GM18519 (cell line): ENCODE results near the gene RASAL2.
A peak's percentile ranks its signal among the peaks of the same experiment; 100 is the strongest.
"Not testable (repeated sequence)": the region's sequence is repeated elsewhere in the genome, so short reads cannot be mapped to it uniquely, and the experiment has no call there.

Experiments used
- ATAC-seq: cut with Tn5 transposase; IDR thresholded peaks from one replicate; pipeline ENCODE4 v1.9.1; 2021; ENCODE audit warnings: mild to moderate bottlenecking, moderate library complexity; ENCODE audit not compliant: unreplicated experiment, low FRiP score

RASAL2 gene

DNA sequence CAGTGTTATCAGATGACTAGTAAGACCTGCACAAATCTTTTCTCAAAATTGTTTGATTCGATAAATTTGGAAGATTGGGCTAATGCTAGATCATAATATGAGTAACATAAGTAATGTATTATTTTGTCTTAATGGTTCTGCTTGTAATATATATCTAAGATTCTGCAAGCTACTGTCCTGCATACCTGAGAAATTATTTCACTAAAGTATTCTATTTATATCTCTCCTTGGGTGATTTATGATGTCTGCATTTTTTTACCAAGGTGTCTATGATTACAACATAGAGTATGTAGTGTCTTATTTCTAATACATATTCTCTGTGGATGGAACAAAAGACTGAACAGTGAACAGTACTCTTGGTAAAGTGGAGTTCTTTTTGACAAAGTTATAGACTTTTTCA is 236.2 kb downstream of the RASAL2 start:
- ATAC-seq = no peak

DNA sequence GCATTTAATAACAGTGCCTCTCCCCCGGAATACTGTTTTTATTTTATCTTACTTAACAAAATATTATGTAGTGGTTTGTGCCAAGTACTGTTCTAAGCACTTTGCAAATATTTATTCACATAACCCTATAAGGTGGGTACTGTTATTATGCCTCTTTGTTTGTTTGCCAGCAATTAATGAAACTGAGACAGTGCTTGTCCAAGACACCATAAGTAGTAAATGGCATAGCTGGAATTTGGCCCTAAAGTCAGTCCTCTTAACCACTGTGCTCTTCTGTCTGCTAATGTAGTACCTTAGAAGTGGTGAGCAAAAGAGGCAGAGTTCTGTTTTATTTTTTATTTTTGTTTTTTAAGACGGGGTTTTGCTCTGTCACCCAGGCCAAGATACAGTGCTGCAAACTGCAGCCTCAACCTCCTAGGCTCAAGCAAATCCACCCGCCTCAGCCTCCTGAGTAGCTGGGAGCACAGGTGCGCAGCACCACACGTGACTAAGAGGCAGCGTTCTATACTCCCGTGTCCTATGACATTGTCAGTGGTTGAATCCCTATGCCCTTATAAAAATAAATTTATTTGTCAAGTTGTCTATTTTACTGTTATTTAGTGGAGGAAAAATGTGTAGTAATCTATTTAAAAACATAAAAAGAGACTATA is 237.1 kb downstream of the RASAL2 start:
- no peak for ATAC-seq

DNA sequence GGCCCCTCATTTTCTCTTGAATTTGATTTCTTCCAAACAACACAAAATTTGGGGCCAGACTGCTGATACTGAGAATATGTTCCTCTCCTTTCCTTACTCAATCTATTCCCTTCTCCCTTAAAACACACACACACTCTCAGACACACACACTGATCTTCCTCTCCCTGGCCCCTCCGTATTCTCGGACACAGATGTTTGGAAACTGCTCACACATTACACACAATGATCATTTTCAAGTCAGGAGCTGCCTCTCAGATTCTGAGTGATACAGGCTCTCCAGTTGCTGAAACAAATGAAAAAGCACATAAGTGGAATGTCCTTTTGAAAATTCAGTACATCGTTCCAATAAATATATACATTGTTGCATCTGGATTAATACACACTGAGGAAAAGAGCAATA is 241.5 kb downstream of the RASAL2 start:
- no peak for ATAC-seq

DNA sequence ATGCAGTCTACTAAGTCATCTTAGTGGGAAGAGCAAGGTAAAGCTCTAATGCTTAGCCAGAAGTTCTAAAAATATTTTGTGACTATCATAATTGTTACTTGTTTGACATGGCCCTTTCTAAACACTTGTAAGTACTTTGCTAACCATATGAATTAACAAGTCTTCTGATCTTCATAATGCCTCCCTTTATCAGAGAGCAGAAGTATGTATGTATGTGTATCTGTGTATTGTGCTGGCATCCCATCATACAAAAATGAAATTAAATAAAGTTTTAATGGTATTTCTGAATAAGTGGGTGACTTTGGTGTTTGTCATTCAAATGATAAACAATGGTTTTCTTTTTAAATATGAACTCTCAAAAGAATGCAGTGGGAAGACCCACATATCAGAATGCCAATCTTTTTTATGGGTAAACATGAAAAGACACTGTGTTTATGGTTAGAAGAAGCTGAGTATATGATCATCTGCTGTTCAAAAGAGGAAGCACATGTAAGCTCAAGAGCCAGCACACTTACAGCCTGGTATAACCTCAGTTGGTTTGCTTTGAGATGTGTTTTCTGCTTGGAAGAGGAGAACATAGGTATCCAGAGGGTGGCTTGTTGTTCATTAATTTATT is 243.3 kb downstream of the RASAL2 start:
- no peak for ATAC-seq

DNA sequence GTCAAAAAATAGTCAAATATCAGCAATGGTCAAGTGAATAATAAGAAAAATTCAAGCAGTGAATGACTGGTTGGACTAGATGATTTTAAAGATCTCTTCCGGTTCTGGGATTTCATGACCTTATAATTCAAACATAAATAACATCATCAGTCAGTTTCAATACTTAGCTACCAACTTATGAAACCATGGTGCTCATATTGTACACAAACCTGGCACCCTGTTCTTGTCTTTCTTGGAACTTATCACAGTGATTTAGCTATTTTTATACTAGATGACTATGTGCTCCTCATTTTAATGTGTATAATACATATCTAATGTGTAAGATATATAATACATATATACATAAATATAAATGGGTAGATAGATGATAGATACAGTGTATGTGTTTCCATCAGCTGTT is 245.9 kb downstream of the RASAL2 start:
- no peak for ATAC-seq

DNA sequence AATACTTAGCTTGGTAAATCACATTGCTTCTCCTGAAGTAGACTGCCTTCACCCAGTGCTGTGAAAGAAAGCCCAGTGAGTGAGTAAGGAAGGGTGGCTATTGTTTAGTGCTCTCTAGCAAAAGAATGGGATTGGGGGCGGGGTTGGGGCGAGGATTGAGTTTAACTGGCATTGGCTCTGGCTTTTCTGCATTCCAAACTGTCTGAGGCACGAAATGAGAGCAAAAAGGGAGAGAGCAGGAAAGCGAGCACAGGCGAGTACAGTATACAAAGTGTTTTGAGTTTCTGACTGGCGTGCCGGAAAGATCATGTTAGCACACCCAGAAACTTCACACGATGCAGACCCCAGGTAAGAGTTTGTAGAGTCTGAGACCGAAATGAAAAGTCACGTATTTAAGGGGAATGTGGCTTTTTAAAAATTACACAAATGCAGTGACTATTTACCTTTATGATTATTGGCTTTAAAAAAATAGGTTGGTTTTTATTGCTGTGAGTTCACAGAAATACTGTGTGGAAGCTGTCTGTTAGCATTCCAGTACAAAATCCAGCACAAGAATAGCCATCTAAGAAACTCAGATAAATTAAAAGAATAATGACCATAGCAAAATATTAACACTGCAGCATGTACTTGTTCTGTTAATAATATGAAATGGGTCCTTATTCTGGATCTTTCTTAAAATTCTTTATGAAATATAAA is 247.5 kb downstream of the RASAL2 start:
- ATAC-seq = no peak

DNA sequence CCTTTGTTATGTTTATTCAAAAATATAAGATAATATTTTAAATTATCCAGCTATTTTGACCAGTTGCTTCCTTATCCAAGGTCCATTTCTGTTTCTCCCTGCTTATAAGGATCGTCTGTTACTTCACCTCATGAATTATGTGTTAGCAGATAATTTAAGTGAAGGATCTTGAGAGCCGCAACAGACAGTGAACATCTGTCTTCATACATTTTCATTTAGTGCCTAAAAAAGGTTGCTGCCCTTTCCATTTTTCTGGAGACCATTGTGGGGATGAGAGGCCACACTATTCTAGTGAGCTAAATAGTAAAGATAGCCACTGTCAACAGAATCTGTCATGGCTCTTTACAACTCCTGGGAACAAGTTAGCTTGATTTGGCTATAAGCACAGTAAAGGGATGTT is 248.8 kb downstream of the RASAL2 start:
- no peak for ATAC-seq

DNA sequence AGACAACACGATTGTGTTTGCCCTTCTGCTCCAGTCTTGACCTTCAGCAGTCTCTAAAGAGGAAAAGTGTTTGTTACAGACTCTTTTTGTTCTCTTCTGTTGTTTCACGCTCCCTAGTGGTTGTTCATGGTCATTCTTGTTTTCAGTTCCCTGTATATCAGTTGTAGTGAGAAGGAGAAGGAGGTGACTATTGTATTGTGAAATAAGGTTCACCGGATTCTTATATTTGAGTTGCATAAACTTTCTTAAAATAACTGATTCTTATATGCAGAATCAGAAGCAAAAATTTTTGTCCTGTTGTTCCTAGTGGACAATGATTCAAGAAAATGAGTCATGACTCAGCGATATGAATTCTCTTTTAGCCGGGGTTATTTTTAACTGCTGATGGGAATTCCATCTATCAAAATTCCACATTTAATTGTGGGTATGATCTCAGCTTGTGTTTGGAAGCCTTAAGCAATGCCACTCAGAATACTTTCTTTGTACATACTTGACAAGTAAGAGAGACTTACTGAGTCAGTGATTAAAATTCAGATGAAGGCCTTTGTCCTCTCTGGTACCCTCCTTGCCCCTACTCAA is 250.7 kb downstream of the RASAL2 start:
- ATAC-seq = peak; percentile 64

DNA sequence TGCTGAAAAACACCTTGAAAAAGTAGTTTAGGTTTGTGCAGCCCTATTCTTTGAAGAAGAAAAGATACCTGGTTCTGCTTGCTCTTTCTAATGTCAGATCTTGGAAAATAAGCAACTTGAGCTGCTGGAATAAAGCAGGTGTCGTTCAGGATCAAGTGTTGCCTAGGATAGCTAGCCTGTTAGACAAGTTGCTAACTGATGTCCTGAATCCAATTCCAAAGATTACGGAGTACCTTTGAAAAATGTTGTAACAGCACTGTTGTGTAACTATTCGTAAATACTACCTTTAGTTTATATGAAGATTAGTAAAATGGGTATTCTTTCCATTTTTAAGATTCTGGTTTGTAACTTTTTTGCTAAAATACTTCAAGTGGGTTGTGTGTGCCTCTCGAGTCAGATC is 251.3 kb downstream of the RASAL2 start:
- no peak for ATAC-seq

DNA sequence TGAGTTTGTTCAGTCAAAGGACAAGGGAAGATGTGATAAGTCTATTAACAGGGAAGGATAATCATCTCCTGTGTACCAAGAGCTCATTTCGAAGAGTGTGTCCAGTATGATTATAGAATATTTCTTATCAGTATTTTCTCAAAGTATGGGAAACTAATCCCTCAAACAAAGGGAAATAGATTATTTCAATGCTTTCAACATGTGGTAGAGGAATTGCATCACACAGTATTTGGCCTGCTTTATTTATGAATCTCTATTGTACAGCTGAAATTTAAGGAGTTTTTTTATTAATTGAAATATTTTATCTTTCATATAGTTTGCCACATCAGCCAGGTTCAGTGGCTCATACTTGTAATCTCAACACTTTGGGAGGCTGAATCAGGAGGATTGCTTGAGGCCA is 251.9 kb downstream of the RASAL2 start:
- ATAC-seq = no peak

DNA sequence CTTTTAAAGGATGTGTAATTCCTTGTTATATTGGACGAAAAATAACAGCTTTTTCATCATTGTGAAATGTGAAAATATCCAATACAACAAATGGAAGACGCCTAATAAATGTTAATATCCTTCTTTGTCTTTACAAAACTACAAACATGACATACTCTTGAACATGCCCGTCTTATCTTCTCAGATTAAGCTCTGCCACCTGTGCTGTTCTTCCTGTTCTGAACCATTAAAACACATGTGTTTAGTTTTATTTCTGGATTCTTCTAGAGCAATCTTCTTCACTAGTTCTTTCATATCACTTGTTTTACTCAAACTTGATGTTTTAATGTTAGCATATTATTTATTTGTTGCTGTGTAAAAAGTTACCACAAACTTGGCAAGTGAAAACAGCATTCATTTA is 255.9 kb downstream of the RASAL2 start:
- ATAC-seq = no peak

DNA sequence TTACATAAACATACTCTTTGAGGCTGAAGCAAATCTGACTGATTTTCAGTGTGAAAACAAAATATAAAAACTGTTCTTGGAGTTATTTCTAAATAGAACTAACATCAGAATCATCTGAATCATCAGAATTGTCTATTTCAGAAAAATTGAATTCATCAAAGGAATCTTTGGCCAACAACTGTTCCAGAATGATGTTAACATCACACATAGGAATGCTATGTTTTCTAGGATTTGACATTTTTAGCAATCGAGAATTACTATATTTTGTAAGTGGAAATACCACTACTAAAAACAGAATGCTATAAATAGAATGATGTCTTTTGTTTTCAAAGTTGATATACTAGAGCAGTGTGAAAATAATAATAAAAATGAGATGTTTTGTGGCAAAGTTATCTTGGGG is 258.0 kb downstream of the RASAL2 start:
- not testable (repeated sequence) for ATAC-seq

DNA sequence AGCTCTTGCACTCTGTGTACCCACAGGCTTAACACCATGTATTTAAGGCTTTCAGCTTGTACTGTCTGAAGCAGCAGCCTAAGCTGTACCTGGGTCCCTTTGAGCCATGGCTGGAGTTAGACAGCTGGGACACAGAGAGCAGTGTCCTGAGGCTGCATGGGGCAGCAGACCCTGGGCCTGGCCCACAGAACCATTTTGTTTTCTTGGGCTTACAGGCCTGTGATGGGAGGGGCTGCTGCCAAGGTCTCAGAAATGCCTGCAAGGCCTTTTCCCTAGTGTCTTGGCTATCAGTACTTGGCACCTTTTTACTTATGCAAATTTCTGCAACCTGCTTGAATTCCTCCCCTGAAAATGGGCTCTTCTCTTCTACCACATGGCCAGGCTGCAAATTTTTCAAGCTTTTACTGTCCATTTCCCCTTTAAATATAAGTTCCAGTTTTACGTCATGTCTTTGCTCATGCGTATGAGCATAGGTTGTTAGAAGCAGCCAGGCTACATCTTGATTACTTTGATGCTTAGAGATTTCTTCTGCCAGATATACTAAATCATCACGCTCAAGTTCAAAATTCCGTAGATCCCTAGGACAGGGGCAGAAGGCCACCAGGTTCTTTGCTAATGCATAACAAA is 259.0 kb downstream of the RASAL2 start:
- no peak for ATAC-seq

DNA sequence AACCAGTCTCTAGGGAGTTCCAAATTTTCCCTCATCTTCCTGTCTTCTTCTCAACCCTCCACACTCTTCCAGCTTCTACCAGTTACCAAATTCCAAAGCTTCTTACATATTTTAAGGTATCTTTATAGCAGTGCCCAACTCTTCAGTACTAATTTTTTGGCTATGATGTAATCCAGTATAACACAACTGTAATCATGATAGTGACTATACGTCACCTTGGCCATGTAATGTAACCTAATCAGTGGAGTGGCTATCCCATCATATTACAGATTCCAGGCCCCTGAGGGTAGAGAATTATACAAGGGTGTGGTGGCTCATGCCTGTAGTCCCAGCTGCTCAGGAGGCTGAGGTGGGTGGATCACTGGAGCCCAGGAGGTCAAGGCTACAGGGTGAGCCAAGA is 259.6 kb downstream of the RASAL2 start:
- ATAC-seq = no peak

DNA sequence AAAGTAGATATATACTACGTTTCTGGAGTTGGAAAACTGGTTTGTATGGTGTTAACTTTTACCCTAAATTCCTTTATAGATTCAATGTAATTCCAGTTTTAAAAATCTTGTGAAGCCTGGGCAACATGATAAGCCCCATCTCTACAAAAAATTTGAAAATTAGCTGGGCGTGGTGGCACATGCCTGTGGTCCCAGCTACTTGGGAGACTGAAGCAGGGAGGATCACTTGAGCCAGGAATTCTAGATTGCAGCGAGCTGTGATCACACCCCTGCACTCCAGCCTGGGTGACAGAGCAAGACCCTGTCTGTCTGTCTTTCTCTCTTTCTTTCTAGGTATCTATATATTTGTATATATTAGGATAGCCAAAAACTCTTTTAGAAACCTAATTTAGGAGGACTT is 260.9 kb downstream of the RASAL2 start:
- no peak for ATAC-seq

DNA sequence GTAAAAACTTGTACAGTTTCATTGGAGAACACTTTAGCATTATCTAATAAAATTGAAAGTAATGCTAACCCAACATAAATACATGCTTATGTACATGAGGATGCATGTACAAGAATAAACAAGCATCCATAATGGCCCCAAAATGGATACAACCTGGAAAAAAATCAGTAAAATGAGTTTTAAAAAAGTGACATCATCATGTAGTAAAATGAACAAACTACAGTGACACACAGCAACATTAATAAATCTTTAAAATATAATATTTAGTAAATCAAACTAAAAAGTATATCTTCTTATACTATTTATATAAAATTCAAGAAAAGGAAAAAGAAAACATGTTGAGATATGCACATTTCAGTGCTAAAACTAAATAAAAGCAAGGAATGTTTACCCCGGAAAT is 262.4 kb downstream of the RASAL2 start:
- no peak for ATAC-seq

DNA sequence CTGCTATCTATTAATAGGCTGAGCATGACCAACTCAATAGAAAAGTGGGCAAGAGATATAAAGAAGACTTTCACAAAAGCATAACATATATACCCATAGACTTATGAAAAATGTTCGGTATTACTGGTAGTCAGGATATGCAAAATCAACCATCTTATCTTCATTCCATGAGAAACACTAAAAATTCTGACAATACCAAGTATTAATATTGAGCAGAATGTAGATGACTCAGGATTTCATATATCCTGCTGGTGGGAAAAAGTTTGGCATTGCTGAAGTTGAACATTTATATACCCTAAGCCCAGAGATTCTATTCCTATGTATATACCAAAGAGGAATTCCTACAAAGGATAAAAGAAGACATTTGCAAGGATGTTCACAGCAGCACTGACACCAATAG is 264.6 kb downstream of the RASAL2 start:
- no peak for ATAC-seq

DNA sequence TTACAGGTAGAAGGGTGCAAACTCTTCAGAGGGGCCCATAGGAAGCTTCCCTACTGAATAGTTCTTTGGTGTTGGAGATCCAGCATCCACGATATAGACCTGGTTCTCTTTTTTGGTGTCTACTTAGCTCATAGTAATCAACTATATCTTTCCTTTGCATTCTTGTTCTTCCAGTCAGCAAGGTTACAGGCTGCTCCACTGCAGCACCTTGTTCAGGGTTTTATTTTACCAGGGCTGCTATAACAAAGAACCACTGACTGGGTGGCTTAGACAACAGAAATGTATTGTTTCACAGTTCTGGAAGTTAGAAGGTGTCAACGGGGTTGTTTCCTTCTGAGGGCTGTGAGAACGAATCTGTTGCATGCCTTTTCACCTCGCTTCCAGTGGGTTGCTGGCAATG is 266.5 kb downstream of the RASAL2 start:
- no peak for ATAC-seq

DNA sequence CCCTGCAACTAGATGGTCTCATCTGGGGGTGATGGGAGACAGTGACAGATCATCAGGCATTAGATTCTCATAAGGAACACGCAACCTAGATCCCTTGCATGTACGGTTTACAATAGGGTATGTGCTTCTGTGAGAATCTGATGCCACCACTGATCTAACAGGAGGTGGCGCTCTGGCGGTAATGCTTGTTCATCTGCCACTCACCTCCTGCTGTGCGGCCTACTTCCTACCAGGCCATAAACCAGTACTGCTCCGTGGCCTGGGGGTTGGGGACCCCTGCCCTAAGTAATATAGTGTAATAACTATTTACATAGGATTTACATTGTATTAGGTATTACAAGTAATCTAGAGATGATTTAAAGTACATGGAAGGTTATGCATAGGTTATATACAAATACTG is 267.9 kb downstream of the RASAL2 start:
- ATAC-seq = no peak

DNA sequence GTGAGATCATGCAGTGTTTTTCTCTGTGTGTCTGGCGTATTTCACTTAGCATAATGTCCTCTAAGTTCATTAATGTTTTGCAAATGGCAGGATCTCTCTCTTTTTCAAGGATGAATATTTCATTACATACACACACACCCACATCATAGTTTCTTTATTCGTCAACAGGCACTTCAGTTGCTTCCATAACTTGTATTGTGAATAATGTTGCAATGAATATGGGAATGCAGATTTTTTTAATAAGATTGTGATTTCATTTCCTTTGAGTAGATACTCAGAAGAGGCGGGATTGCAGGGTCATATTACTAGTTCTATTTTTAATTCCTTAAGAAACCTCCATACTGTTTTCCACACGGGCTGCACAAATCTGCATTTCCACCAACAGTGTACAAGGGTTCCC is 268.8 kb downstream of the RASAL2 start:
- no peak for ATAC-seq

DNA sequence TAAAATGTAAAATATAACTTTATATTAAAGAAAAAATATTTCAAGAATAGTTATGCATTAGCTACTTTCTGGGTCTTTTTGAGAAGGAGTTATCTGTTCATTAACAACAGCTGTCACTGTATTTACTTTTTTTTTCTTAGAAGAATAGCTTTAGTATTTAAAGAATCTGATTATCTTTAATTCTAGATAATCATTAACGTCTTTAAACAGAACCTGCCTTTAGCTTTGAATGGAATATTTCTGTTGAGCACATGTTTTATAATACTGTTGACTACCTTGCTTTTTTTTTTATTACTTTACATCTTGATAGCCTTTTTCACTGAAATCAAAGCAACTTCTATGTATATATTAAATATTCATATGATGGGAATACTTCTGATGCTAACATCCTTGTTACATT is 270.9 kb downstream of the RASAL2 start:
- no peak for ATAC-seq
